ENCODE results near the gene LRRC47. TPM values are rescaled to one million over a fixed set of nuclear protein-coding genes. Genes with fewer than 3 reads are reported as not detected.

The LRRC47 gene
- total and polyA plus RNA-seq, 8 donors = 12.0 to 212 (median 27.1) TPM

DNA sequence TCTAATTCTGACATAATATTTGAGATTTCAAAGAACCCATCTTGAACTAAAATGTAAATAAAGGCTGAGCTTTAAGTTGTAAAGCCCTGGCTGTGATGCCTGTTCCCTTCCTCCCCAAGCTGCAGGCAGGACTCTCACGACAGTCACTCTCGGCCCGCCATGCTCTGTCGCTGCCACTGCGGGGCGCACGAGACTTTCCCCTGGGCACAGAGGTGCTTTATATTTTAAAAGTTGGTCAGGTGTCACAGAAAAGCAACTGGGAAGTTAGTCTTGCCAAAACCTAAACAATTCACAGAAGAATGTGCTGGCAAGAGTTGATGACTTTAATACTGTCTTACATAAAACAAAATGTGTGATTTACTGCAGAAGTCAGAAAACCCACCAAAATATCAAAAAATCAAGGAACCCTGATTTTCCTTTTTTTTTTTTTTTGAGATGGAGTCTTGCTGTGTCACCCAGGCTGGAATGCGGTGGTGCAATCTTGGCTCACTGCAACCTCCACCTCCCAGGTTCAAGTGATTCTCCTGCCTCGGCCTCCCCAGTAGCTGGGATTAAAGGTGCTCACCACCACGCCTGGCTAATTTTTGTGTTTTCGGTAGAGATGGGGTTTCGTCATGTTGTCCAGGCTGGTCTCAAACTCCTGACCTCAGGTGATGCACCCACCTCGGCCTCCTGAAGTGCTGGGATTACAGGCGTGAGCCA, 10.7 kb downstream of the LRRC47 start:
- Histone ChIP-seq H3K4me1 (peaks cover 6 to 26% (median 15%) of the 10 kb centered on the region in 4 donors), H3K27ac (no peak overlapping the region), H3K9me3 (no peaks in the 10 kb centered on the region), H3K27me3 (no peaks in the 10 kb centered on the region), H3K4me3 (no peak overlapping the region), H3K36me3 (peaks cover 63 to 100% (median 94%) of the 10 kb centered on the region in 4 donors)
- WGBS, 5 donors = 77 to 85% (median 82%) methylated on average over 14 of the region's 14 CpGs
- intact Hi-C loops (cut with DNase I; ENCODE audit: low total_unique reads) = no loop called here
- TF ChIP-seq EP300 (IDR thresholded peaks at IDR 0.05) (no peak), CTCF (IDR thresholded peaks at IDR 0.05) (peak in 1 of 7 experiments; percentile 8), POLR2AphosphoS5 (IDR thresholded peaks at IDR 0.05) (no peak)
- no peak for DNase-seq

DNA sequence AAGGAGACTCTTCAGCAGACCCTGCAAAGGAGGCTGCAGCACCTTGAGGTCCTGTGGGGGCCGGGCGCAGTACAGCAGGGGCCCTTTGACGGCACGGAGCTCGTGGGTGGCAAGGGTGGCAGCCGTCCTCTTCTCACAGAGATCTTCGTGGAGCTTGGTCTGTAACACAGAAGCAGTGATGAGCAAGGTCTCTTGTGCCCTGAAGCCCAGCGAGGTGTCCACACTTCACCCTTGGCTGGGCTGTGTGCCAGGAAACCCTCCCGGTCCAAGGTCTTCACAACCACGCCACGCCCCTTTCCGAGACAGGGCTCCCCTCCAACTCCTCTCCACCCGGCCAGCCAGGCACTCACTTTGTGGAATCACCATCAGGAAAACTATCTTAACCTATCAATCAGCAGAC, 11.3 kb downstream of the LRRC47 start:
- DNase-seq = peak in 1 of 2 donors; percentile 45
- H3K27ac ChIP-seq = no peak overlapping the region
- H3K27me3 ChIP-seq = no peaks in the 10 kb centered on the region
- 72 to 83% (median 79%) methylated on average over 13 of the region's 13 CpGs for WGBS, 5 donors
- TF ChIP-seq POLR2AphosphoS5 (IDR thresholded peaks at IDR 0.05) (no peak), POLR2A (IDR thresholded peaks at IDR 0.05) (no peak)
- H3K4me3 ChIP-seq = no peak overlapping the region
- intact Hi-C loops (cut with DNase I; ENCODE audit: low total_unique reads) = no loop called here
- H3K9me3 ChIP-seq = no peaks in the 10 kb centered on the region
- H3K36me3 ChIP-seq = peaks cover 69 to 100% (median 95%) of the 10 kb centered on the region in 4 donors
- H3K4me1 ChIP-seq = peaks cover 0 to 20% (median 9%) of the 10 kb centered on the region in 4 donors

- intact Hi-C loops (cut with DNase I; ENCODE audit: low total_unique reads) = no loop called here
- Histone ChIP-seq H3K4me3 (no peak overlapping the region), H3K4me1 (peaks cover 0 to 8% (median 2%) of the 10 kb centered on the region in 4 donors), H3K36me3 (peaks cover 77 to 100% (median 99%) of the 10 kb centered on the region in 4 donors), H3K27ac (no peak overlapping the region), H3K27me3 (no peaks in the 10 kb centered on the region), H3K9me3 (no peaks in the 10 kb centered on the region)
- 93 to 96% (median 94%) methylated on average over 30 of the region's 30 CpGs for WGBS, 5 donors
- DNase-seq = no peak
- no peak for TF ChIP-seq POLR2A (IDR thresholded peaks at IDR 0.05)
- TF ChIP-seq POLR2AphosphoS5 (IDR thresholded peaks at IDR 0.05) = no peak
- no peak for TF ChIP-seq EP300 (IDR thresholded peaks at IDR 0.05)
- no peak for TF ChIP-seq CTCF (IDR thresholded peaks at IDR 0.05)
Measured at GRCh38 chr1:3783651-3784474, 12.4 kb downstream of the LRRC47 start.

DNA sequence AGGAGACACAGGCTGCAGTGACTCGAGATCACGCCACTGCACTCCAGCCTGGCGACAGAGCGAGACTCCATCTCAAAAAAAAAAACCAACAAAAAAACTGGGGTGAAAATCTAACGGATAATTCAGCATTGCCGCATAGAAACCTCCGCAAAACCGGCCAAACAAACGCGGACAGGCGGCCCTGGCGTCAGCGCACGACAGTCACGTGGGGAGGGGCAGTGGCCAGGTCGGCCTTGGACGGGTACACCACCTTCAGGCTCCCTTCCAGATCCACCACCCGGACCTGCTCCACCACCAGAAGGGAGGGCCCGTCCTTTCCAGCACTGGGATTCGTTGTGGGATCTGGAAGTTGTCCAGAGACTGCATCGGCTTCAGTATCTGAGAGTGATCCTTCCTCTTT, 15.4 kb downstream of the LRRC47 start:
- H3K27ac ChIP-seq = no peak overlapping the region
- DNase-seq = no peak
- peaks cover 65 to 83% (median 80%) of the 10 kb centered on the region in 4 donors for H3K36me3 ChIP-seq
- intact Hi-C loops (cut with DNase I; ENCODE audit: low total_unique reads) = no loop called here
- H3K27me3 ChIP-seq = no peaks in the 10 kb centered on the region
- H3K4me1 ChIP-seq = peaks cover 5 to 7% (median 6%) of the 10 kb centered on the region in 4 donors
- 82 to 89% (median 87%) methylated on average over 21 of the region's 21 CpGs for WGBS, 5 donors
- no peaks in the 10 kb centered on the region for H3K9me3 ChIP-seq
- TF ChIP-seq POLR2A (IDR thresholded peaks at IDR 0.05) = no peak
- no peak overlapping the region for H3K4me3 ChIP-seq

DNA sequence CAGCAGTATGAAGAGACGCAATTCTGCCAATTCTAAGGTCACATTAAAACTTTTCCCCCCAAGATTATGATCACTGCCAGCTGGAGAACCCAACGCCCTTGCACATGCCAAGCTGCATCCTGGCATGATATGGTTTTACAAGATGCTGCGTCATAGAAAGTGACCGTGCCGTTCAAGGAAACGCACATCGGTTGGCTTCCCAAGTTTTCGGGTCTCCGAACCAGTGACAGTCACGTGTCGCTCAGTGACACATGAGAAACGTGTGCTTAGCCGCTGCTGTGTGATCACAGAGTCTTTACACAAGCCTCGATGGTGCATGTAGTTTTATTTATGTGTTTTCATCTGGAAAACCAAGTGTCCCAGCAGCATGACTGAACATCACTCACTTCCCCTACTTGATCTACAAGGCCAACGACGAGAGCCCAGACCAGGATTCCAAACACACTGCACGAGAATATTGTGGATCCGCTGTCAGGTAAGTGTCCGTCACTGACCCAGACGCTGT, 16.3 kb downstream of the LRRC47 start:
- WGBS, 5 donors = 90 to 94% (median 91%) methylated on average over 20 of the region's 20 CpGs
- Histone ChIP-seq H3K27ac (no peak overlapping the region), H3K4me1 (peaks cover 15 to 16% (median 15%) of the 10 kb centered on the region in 4 donors), H3K36me3 (peaks cover 56 to 74% (median 70%) of the 10 kb centered on the region in 4 donors), H3K27me3 (no peaks in the 10 kb centered on the region), H3K4me3 (no peak overlapping the region), H3K9me3 (no peaks in the 10 kb centered on the region)
- TF ChIP-seq POLR2AphosphoS5 (IDR thresholded peaks at IDR 0.05) (no peak), CTCF (IDR thresholded peaks at IDR 0.05) (no peak), EP300 (IDR thresholded peaks at IDR 0.05) (no peak), POLR2A (IDR thresholded peaks at IDR 0.05) (no peak)
- no peak for DNase-seq
- intact Hi-C loops (cut with DNase I; ENCODE audit: low total_unique reads) = no loop called here

Measured in stomach (tissue), 9 donors.